WTC11 (cell line): ENCODE results near the gene SEC16B. TPM values are rescaled to one million over a fixed set of nuclear protein-coding genes. Genes with fewer than 3 reads are reported as not detected.

Experiments used
- ATAC-seq: fragments of 200-7000 bp; cut with Tn5 transposase; 2 replicates; pipeline ENCODE4 v1.10.0; 2021; ENCODE audit warnings: mild to moderate bottlenecking, moderate library complexity
- CTCF ChIA-PET: fragments of 300-600 bp; sonication (Branson Sonifier 250); formaldehyde crosslinking; loops from one replicate; lab custom pipeline; 2021; ENCODE audit warnings: antibody characterized with exemption; lab: Charles Lee
- POLR2A ChIA-PET: fragments of 350-600 bp; sonication (Branson Sonifier 250); formaldehyde crosslinking; loops from one replicate; lab custom pipeline; 2021; ENCODE audit warnings: antibody characterized with exemption; lab: Charles Lee
- DNase-seq: peaks from one replicate; pipeline ENCODE4 v3.0.0; 2021; ENCODE audit warnings: low spot score
- H3K27ac Mint-ChIP-seq: 2 replicates; pipeline ENCODE4 v1.8.0; 2021; ENCODE audit warnings: mixed read lengths
- H3K27me3 Mint-ChIP-seq: 2 replicates; pipeline ENCODE4 v1.8.0; 2021; ENCODE audit warnings: low read depth, mild to moderate bottlenecking, moderate library complexity, mixed read lengths
- H3K36me3 Mint-ChIP-seq: 2 replicates; pipeline ENCODE4 v1.8.0; 2021; ENCODE audit warnings: mixed read lengths
- H3K4me1 Mint-ChIP-seq: 2 replicates; pipeline ENCODE4 v1.8.0; 2022; ENCODE audit warnings: mixed read lengths
- H3K4me3 Mint-ChIP-seq: 2 replicates; pipeline ENCODE4 v1.8.0; 2021; ENCODE audit warnings: mild to moderate bottlenecking, moderate library complexity, mixed read lengths
- H3K9me3 Mint-ChIP-seq: 2 replicates; pipeline ENCODE4 v1.8.0; 2021; ENCODE audit warnings: mixed read lengths
- NFATC4 ChIP-seq: fragments of 250-450 bp; sonication (Bioruptor Pico); IDR thresholded peaks from 2 replicates; pipeline ENCODE4 v1.9.0; 2021; ENCODE audit warnings: mild to moderate bottlenecking
- SMAD3 ChIP-seq: sonication (generic); formaldehyde crosslinking; IDR thresholded peaks from 2 replicates; pipeline ENCODE4 v1.8.0; 2022; ENCODE audit warnings: missing genetic modification reagents, mild to moderate bottlenecking, borderline replicate concordance
- SMAD4 ChIP-seq: sonication (generic); formaldehyde crosslinking; IDR thresholded peaks from 2 replicates; pipeline ENCODE4 v1.8.0; 2022; ENCODE audit warnings: mild to moderate bottlenecking, missing genetic modification reagents
- ZNF138 ChIP-seq: sonication (generic); formaldehyde crosslinking; conservative IDR thresholded peaks from 2 replicates; pipeline ENCODE4 v1.8.1; 2022; ENCODE audit warnings: mild to moderate bottlenecking, moderate library complexity, missing genetic modification reagents
- ZNF219 ChIP-seq: sonication (generic); formaldehyde crosslinking; IDR thresholded peaks from 2 replicates; pipeline ENCODE4 v1.8.0; 2023; ENCODE audit warnings: missing genetic modification reagents, mild to moderate bottlenecking, borderline replicate concordance
- ZNF512 ChIP-seq: sonication (generic); formaldehyde crosslinking; IDR thresholded peaks from 2 replicates; pipeline ENCODE4 v1.8.1; 2022; ENCODE audit warnings: missing genetic modification reagents, borderline replicate concordance
- ZNF532 ChIP-seq: fragments of 250-450 bp; sonication (Bioruptor Pico); IDR thresholded peaks from 2 replicates; pipeline ENCODE4 v1.9.0; 2021; ENCODE audit warnings: mild to moderate bottlenecking, borderline replicate concordance
- total RNA-seq: library from RNA; stranded (reverse); gene quantifications from 3 replicates; pipeline ENCODE4 v1.2.3, GENCODE V29; 2021
- TF ChIP-seq, protein P1 (sequence below): sonication (generic); formaldehyde crosslinking; IDR thresholded peaks from 2 replicates; pipeline ENCODE4 v1.8.1; 2022; ENCODE audit warnings: mild to moderate bottlenecking, moderate library complexity, missing genetic modification reagents
- TF ChIP-seq, protein P2 (sequence below): fragments of 250-450 bp; sonication (Bioruptor Pico); IDR thresholded peaks from 2 replicates; pipeline ENCODE4 v2.1.2; 2022; ENCODE audit warnings: mild to moderate bottlenecking, moderate library complexity
- TF ChIP-seq, protein P3 (sequence below): fragments of 250-450 bp; sonication (Bioruptor Pico); IDR thresholded peaks from 2 replicates; pipeline ENCODE4 v1.9.0; 2021; ENCODE audit warnings: mild to moderate bottlenecking
- TF ChIP-seq, protein P4 (sequence below): sonication (generic); formaldehyde crosslinking; IDR thresholded peaks from 2 replicates; pipeline ENCODE4 v1.8.1; 2023; ENCODE audit warnings: mild to moderate bottlenecking, missing genetic modification reagents, borderline replicate concordance

The SEC16B gene
- total RNA-seq, 1 experiment from 2014 or later: 0.90 TPM

GRCh38 chr1:177932123-177932522 lies 37.7 kb downstream of the SEC16B start (continued):
- TF ChIP-seq, protein P1, sequence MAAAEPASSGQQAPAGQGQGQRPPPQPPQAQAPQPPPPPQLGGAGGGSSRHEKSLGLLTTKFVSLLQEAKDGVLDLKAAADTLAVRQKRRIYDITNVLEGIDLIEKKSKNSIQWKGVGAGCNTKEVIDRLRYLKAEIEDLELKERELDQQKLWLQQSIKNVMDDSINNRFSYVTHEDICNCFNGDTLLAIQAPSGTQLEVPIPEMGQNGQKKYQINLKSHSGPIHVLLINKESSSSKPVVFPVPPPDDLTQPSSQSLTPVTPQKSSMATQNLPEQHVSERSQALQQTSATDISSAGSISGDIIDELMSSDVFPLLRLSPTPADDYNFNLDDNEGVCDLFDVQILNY: no peak
- TF ChIP-seq, all 79 proteins: peak for 0

- no peak overlapping the region for H3K4me3 Mint-ChIP-seq
- DNase-seq (no peak), ATAC-seq (no peak)
- H3K27ac Mint-ChIP-seq: no peak overlapping the region
- H3K4me1 Mint-ChIP-seq: peaks cover 14% of the 10 kb centered on the region
- H3K27me3 Mint-ChIP-seq: no peaks in the 10 kb centered on the region
- TF ChIP-seq, protein P2, sequence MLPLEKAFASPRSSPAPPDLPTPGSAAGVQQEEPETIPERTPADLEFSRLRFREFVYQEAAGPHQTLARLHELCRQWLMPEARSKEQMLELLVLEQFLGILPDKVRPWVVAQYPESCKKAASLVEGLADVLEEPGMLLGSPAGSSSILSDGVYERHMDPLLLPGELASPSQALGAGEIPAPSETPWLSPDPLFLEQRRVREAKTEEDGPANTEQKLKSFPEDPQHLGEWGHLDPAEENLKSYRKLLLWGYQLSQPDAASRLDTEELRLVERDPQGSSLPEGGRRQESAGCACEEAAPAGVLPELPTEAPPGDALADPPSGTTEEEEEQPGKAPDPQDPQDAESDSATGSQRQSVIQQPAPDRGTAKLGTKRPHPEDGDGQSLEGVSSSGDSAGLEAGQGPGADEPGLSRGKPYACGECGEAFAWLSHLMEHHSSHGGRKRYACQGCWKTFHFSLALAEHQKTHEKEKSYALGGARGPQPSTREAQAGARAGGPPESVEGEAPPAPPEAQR: no peak
- TF ChIP-seq ZNF512 (CRISPR knock-in tag) (no peak), NFATC4 (no peak), ZNF532 (CRISPR knock-in tag) (no peak), SMAD3 (CRISPR knock-in tag) (no peak), ZNF138 (CRISPR knock-in tag) (no peak), SMAD4 (CRISPR knock-in tag) (no peak), ZNF219 (CRISPR knock-in tag) (no peak)
- TF ChIP-seq, protein P3, sequence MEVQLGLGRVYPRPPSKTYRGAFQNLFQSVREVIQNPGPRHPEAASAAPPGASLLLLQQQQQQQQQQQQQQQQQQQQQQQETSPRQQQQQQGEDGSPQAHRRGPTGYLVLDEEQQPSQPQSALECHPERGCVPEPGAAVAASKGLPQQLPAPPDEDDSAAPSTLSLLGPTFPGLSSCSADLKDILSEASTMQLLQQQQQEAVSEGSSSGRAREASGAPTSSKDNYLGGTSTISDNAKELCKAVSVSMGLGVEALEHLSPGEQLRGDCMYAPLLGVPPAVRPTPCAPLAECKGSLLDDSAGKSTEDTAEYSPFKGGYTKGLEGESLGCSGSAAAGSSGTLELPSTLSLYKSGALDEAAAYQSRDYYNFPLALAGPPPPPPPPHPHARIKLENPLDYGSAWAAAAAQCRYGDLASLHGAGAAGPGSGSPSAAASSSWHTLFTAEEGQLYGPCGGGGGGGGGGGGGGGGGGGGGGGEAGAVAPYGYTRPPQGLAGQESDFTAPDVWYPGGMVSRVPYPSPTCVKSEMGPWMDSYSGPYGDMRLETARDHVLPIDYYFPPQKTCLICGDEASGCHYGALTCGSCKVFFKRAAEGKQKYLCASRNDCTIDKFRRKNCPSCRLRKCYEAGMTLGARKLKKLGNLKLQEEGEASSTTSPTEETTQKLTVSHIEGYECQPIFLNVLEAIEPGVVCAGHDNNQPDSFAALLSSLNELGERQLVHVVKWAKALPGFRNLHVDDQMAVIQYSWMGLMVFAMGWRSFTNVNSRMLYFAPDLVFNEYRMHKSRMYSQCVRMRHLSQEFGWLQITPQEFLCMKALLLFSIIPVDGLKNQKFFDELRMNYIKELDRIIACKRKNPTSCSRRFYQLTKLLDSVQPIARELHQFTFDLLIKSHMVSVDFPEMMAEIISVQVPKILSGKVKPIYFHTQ (CRISPR knock-in tag): no peak
- TF ChIP-seq, protein P4, sequence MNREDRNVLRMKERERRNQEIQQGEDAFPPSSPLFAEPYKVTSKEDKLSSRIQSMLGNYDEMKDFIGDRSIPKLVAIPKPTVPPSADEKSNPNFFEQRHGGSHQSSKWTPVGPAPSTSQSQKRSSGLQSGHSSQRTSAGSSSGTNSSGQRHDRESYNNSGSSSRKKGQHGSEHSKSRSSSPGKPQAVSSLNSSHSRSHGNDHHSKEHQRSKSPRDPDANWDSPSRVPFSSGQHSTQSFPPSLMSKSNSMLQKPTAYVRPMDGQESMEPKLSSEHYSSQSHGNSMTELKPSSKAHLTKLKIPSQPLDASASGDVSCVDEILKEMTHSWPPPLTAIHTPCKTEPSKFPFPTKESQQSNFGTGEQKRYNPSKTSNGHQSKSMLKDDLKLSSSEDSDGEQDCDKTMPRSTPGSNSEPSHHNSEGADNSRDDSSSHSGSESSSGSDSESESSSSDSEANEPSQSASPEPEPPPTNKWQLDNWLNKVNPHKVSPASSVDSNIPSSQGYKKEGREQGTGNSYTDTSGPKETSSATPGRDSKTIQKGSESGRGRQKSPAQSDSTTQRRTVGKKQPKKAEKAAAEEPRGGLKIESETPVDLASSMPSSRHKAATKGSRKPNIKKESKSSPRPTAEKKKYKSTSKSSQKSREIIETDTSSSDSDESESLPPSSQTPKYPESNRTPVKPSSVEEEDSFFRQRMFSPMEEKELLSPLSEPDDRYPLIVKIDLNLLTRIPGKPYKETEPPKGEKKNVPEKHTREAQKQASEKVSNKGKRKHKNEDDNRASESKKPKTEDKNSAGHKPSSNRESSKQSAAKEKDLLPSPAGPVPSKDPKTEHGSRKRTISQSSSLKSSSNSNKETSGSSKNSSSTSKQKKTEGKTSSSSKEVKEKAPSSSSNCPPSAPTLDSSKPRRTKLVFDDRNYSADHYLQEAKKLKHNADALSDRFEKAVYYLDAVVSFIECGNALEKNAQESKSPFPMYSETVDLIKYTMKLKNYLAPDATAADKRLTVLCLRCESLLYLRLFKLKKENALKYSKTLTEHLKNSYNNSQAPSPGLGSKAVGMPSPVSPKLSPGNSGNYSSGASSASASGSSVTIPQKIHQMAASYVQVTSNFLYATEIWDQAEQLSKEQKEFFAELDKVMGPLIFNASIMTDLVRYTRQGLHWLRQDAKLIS (CRISPR knock-in tag): no peak
- H3K36me3 Mint-ChIP-seq: no peaks in the 10 kb centered on the region
- POLR2A ChIA-PET: no interaction called here
- no peaks in the 10 kb centered on the region for H3K9me3 Mint-ChIP-seq
- CTCF ChIA-PET: interaction anchor here (1.4 to 2.0 kb wide), 2 partner anchors 15 to 17 kb away, joined by 5 to 8 read pairs; no protein-coding TSS in a partner anchor
These were observed 40.9 kb downstream of the SEC16B start for GRCh38 chr1:177928952-177929351.
